Measurements from ENCODE around the gene TRIP12. TPM values are rescaled to one million over a fixed set of nuclear protein-coding genes. Genes with fewer than 3 reads are reported as not detected.
"Not testable (repeated sequence)": the region's sequence is repeated elsewhere in the genome, so short reads cannot be mapped to it uniquely, and the experiment has no call there.

The TRIP12 gene
- total RNA-seq, 2 experiments from 2014 or later: 188 to 190 TPM

DNA sequence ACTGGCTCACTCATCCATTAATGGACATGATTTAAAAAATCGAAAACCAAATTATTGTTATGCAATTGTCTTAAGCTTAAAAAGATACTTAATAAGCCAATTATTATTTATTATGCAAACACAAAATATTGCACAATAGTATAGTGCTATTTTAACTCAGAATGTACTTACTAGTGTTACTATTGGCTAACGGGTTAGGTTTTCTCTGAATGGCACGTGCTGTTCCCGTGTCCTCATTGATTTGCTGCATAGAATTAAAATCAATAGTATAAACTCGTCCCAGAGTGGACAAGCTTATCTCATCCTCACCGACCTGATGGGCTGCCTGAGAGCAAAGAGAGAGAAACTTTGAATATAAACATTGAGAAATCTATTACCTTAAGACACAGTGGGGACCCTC, 116.2 kb downstream of the TRIP12 start:
- no peaks in the 10 kb centered on the region for H3K27me3 Mint-ChIP-seq (ENCODE audit: low read depth)
- no peaks in the 10 kb centered on the region for H3K4me1 Mint-ChIP-seq (ENCODE audit: low read depth)
- no peaks in the 10 kb centered on the region for H3K9me3 Mint-ChIP-seq
- no peak overlapping the region for H3K4me3 Mint-ChIP-seq
- peaks cover 24% of the 10 kb centered on the region for H3K36me3 Mint-ChIP-seq (ENCODE audit: low read depth)
- CTCF ChIA-PET: interaction anchor here (1.9 kb wide), 1 partner anchor 25 kb away, joined by 5 read pairs; no protein-coding TSS in a partner anchor
- H3K27ac Mint-ChIP-seq: no peak overlapping the region
- intact Hi-C loops (cut with micrococcal nuclease): no loop called here
- no peak for DNase-seq

- Mint-ChIP-seq H3K4me3 (no peak overlapping the region), H3K36me3 (ENCODE audit: low read depth) (peaks cover 28% of the 10 kb centered on the region), H3K27ac (no peak overlapping the region), H3K9me3 (no peaks in the 10 kb centered on the region), H3K4me1 (ENCODE audit: low read depth) (no peaks in the 10 kb centered on the region), H3K27me3 (ENCODE audit: low read depth) (no peaks in the 10 kb centered on the region)
- DNase-seq: no peak
- intact Hi-C loops (cut with micrococcal nuclease): loop anchor here (5.0 kb wide), 3 partner anchors 180 to 810 kb away; no protein-coding TSS in a partner anchor
- CTCF ChIA-PET: interaction anchor here (0.8 to 7.4 kb wide), 7 partner anchors 12 to 357 kb away, joined by 3 to 43 read pairs (median 5); no protein-coding TSS in a partner anchor
These were observed 119.0 kb downstream of the TRIP12 start for GRCh38 chr2:229802785-229803184.

DNA sequence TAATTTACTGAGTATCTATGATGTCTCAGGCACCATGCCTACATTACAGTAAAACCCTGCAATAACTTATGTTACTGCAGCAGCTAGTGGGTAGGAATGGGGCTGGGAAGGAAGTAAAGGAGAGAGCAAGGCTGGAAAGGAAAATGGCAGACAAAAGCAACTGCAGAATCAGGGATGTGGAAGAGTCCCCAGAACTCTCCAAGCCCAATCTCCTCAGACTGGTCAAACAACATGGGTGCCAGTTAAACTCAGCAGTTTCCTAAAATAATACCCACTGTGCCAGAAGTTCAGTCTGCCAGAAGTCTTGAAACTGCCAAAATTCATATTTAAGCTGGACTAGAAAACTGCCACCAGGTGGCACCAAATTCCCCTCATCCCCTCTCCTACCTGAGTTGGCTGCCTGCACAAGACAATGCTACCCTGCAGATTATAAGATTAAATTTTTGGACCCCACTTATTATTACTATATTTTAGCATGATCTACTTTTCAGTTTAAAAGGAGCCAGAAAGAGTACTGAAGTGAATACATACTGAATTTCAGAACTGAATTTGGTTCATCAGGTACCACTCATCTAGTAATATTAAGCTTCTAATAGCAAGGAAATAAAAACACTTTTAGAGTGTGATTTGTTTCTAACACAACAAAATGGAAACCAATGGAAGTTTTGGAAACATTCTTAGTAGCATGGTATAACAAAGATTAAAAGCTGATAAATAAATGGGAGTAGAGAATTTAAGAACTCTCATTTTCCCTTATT, 120.6 kb downstream of the TRIP12 start:
- CTCF ChIA-PET: interaction anchor here (0.6 to 7.4 kb wide), 23 partner anchors 10 to 357 kb away, joined by 3 to 43 read pairs (median 4); partner anchors contain the start of genes FBXO36 and TRIP12
- Mint-ChIP-seq H3K4me3 (no peak overlapping the region), H3K27me3 (ENCODE audit: low read depth) (no peaks in the 10 kb centered on the region), H3K9me3 (no peaks in the 10 kb centered on the region), H3K36me3 (ENCODE audit: low read depth) (peaks cover 29% of the 10 kb centered on the region), H3K27ac (no peak overlapping the region), H3K4me1 (ENCODE audit: low read depth) (no peaks in the 10 kb centered on the region)
- peak; percentile 88 for DNase-seq
- intact Hi-C loops (cut with micrococcal nuclease): loop anchor here (1.0 to 5.0 kb wide), 8 partner anchors 84 to 811 kb away; partner anchors contain the start of gene SLC16A14

DNA sequence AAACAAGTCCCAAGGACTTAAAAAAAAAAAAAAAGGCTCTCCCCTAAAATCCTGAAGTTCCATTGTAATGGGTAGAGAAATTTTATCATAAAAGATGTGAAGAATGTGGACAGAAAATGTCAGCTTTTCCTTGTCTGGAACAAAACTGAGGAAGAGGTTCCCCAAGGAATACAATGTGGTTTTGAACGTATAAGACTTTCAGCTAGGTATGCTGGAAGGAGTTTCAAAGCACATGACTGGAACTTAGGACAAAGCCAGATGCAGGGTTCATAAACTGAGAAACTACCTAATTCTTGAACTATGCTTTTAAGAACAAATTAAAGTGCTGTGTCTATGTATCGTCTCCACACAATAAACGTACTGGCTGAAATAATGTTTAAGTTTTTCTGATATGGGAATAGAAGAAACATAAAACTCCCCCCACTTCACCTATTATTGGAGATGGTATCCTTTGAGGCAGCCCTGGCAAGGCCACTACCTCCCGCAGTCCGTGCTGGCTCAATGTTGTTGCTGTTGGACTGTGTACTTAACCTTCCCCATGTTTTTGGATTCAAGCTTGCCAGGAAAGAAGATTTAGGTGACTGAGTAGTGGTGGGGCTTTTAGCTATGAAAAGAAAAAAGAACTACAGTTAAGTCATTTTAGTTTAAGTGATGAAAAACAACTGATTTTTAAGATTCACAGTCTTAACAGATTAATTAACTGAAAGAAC, 123.2 kb downstream of the TRIP12 start:
- Mint-ChIP-seq H3K27ac (no peak overlapping the region), H3K4me1 (ENCODE audit: low read depth) (no peaks in the 10 kb centered on the region)
- CTCF ChIA-PET: interaction anchor here (0.6 to 7.4 kb wide), 4 partner anchors 17 to 112 kb away, joined by 3 to 43 read pairs (median 4); no protein-coding TSS in a partner anchor

DNA sequence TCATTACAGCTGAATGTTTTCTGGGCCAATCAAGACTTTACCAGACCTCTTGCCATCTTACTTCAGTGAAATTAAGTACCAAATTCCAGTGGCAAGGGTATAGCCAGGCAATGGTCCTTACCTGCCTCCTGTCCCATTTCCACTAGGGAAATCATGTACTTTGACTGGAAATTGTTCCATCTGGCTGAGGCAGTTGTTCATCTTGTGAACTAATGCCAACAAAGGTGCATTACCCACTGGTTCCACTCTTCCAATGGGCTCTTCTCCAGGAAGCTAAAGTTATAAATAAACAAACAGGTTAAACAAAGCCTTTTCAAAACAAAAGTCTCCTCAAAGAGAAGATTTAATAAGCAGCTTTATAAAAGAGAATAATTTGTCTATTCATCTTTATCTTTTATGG, 126.8 kb downstream of the TRIP12 start:
- Mint-ChIP-seq H3K4me3 (no peak overlapping the region), H3K4me1 (ENCODE audit: low read depth) (no peaks in the 10 kb centered on the region), H3K36me3 (ENCODE audit: low read depth) (peaks cover 37% of the 10 kb centered on the region), H3K9me3 (no peaks in the 10 kb centered on the region), H3K27ac (no peak overlapping the region), H3K27me3 (ENCODE audit: low read depth) (no peaks in the 10 kb centered on the region)
- no peak for DNase-seq
- CTCF ChIA-PET: interaction anchor here (0.6 kb wide), 1 partner anchor 15 kb away, joined by 3 read pairs; no protein-coding TSS in a partner anchor
- intact Hi-C loops (cut with micrococcal nuclease): no loop called here

More for the DNA sequence above, 123.2 kb downstream of the TRIP12 start:
- H3K9me3 Mint-ChIP-seq: no peaks in the 10 kb centered on the region
- no peak overlapping the region for H3K4me3 Mint-ChIP-seq
- intact Hi-C loops (cut with micrococcal nuclease): no loop called here
- peaks cover 27% of the 10 kb centered on the region for H3K36me3 Mint-ChIP-seq (ENCODE audit: low read depth)
- no peaks in the 10 kb centered on the region for H3K27me3 Mint-ChIP-seq (ENCODE audit: low read depth)
- DNase-seq: no peak

GRCh38 chr2:229794636-229795035, 127.2 kb downstream of the TRIP12 start:
- Mint-ChIP-seq H3K4me3 (no peak overlapping the region), H3K27me3 (ENCODE audit: low read depth) (no peaks in the 10 kb centered on the region), H3K4me1 (ENCODE audit: low read depth) (peaks cover 2% of the 10 kb centered on the region), H3K9me3 (no peaks in the 10 kb centered on the region), H3K36me3 (ENCODE audit: low read depth) (peaks cover 36% of the 10 kb centered on the region), H3K27ac (no peak overlapping the region)
- CTCF ChIA-PET: interaction anchor here (2.2 kb wide), 1 partner anchor 13 kb away, joined by 14 read pairs; no protein-coding TSS in a partner anchor
- intact Hi-C loops (cut with micrococcal nuclease): no loop called here
- no peak for DNase-seq

DNA sequence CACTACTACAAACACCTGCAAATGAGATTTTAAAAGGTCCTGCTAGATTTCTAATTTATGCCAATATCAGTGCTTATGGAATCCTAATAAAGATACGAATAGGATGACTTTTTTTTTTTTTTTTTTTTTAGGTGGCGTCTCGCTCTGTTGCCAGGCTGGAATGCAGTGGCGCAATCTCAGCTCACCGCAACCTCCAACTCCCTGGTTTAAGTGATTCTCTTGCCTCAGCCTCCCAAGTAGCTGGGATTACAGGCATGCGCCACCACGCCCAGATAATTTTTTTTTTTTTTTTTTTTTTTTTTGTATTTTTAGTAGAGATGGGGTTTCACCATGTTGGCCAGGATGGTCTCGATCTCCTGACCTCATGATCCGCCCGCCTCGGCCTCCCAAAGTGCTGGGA, 135.5 kb downstream of the TRIP12 start:
- H3K4me1 Mint-ChIP-seq (ENCODE audit: low read depth); DNase-seq; H3K27me3 Mint-ChIP-seq (ENCODE audit: low read depth); intact Hi-C loops (cut with micrococcal nuclease); H3K27ac Mint-ChIP-seq; H3K9me3 Mint-ChIP-seq; H3K4me3 Mint-ChIP-seq: not testable (repeated sequence)
- peaks cover 25% of the 10 kb centered on the region for H3K36me3 Mint-ChIP-seq (ENCODE audit: low read depth)
- CTCF ChIA-PET: interaction anchor here (0.9 kb wide), 1 partner anchor 374 kb away, joined by 4 read pairs; no protein-coding TSS in a partner anchor

GRCh38 chr2:229784791-229785190, 137.0 kb downstream of the TRIP12 start:
- intact Hi-C loops (cut with micrococcal nuclease): loop anchor here (5.0 kb wide), 2 partner anchors 128 to 283 kb away; partner anchors contain the start of gene SLC16A14
- no peak for DNase-seq
- Mint-ChIP-seq H3K36me3 (ENCODE audit: low read depth) (peaks cover 21% of the 10 kb centered on the region), H3K27ac (no peak overlapping the region), H3K9me3 (no peaks in the 10 kb centered on the region), H3K4me3 (no peak overlapping the region), H3K4me1 (ENCODE audit: low read depth) (peaks cover 7% of the 10 kb centered on the region), H3K27me3 (ENCODE audit: low read depth) (no peaks in the 10 kb centered on the region)
- CTCF ChIA-PET: interaction anchor here (1.1 kb wide), 1 partner anchor 103 kb away, joined by 3 read pairs; no protein-coding TSS in a partner anchor

DNA sequence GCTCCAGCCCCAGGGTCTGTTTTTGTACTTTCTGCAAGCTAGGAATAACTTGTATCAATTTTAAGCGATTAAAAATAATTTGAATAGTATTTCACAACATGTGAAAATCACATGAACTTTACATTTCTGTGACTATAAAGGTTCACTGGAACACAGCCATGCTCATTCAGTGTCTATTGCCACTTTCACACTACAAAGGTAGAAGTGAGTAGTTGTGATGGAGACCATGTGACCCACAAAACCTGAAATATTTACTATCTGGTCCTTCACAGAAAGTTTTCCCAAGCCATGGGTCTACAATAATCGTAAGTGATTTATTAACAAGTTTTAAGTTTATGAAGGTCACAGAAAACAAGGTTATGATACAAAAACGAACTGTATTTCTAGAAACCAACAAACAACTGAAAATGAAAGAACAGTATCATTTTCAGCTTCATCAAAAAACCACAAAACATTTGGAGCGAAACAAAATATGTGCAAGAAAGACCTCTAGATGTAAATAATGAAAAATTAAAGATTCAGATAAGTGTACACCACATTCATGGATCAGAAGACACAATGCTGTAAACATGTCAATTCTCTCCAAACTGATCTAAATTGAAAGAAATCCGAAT, 138.6 kb downstream of the TRIP12 start:
- CTCF ChIA-PET: interaction anchor here (1.2 to 2.8 kb wide), 2 partner anchors 10 to 376 kb away, joined by 3 to 14 read pairs; no protein-coding TSS in a partner anchor
- Mint-ChIP-seq H3K27me3 (ENCODE audit: low read depth) (no peaks in the 10 kb centered on the region), H3K9me3 (no peaks in the 10 kb centered on the region), H3K4me3 (no peak overlapping the region), H3K4me1 (ENCODE audit: low read depth) (peaks cover 2% of the 10 kb centered on the region), H3K27ac (no peak overlapping the region), H3K36me3 (ENCODE audit: low read depth) (peaks cover 19% of the 10 kb centered on the region)
- DNase-seq: no peak
- intact Hi-C loops (cut with micrococcal nuclease): loop anchor here (5.0 kb wide), 2 partner anchors 129 to 284 kb away; partner anchors contain the start of gene SLC16A14

GRCh38 chr2:229780856-229781773, 140.7 kb downstream of the TRIP12 start:
- H3K27ac Mint-ChIP-seq: no peak overlapping the region
- no peak for DNase-seq

DNA sequence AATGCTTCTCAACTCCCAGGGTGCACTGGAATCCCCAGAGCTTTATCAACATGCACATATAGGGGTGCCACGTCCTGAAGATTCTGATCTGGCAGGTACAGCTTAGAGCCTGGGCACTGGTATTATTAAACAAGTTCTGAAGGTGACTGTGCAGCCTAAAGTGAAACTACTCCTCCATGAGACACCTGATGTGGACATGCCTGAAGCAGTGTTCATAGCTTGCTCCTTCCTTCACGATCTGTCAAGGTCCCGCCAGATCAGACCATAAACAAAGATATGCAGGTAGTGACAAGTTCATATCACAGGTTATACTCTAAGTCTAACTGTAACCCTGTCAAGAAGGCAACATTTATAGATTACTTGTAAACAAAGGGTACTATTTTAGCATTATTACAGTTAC, 142.2 kb downstream of the TRIP12 start:
- DNase-seq: no peak
- no peak overlapping the region for H3K27ac Mint-ChIP-seq
- peaks cover 16% of the 10 kb centered on the region for H3K4me1 Mint-ChIP-seq (ENCODE audit: low read depth)
- H3K27me3 Mint-ChIP-seq (ENCODE audit: low read depth): no peaks in the 10 kb centered on the region
- intact Hi-C loops (cut with micrococcal nuclease): loop anchor here (1.0 to 5.0 kb wide), 5 partner anchors 133 to 933 kb away; partner anchors contain the start of genes CAB39 and SLC16A14
- CTCF ChIA-PET: interaction anchor here (1.0 to 2.7 kb wide), 7 partner anchors 14 to 287 kb away, joined by 3 to 12 read pairs (median 5); no protein-coding TSS in a partner anchor
- no peak overlapping the region for H3K4me3 Mint-ChIP-seq
- H3K9me3 Mint-ChIP-seq: no peaks in the 10 kb centered on the region
- peaks cover 19% of the 10 kb centered on the region for H3K36me3 Mint-ChIP-seq (ENCODE audit: low read depth)

More at GRCh38 chr2:229780856-229781773, 140.7 kb downstream of the TRIP12 start:
- Mint-ChIP-seq H3K4me1 (ENCODE audit: low read depth) (peaks cover 11% of the 10 kb centered on the region), H3K27me3 (ENCODE audit: low read depth) (no peaks in the 10 kb centered on the region), H3K9me3 (no peaks in the 10 kb centered on the region), H3K4me3 (no peak overlapping the region), H3K36me3 (ENCODE audit: low read depth) (peaks cover 21% of the 10 kb centered on the region)
- intact Hi-C loops (cut with micrococcal nuclease): loop anchor here (1.0 to 5.0 kb wide), 6 partner anchors 131 to 931 kb away; partner anchors contain the start of genes CAB39 and SLC16A14
- CTCF ChIA-PET: interaction anchor here (0.6 to 2.8 kb wide), 20 partner anchors 12 to 395 kb away, joined by 3 to 14 read pairs (median 4); no protein-coding TSS in a partner anchor

Measured in activated naive CD4-positive, alpha-beta T cell treated with anti-CD3 and anti-CD28 coated beads for 36 hours (primary cell).